ENCODE results near the gene AIRE. TPM values are rescaled to one million over a fixed set of nuclear protein-coding genes. Genes with fewer than 3 reads are reported as not detected.
A peak's percentile ranks its signal among the peaks of the same experiment; 100 is the strongest.
"Not testable (repeated sequence)": the region's sequence is repeated elsewhere in the genome, so short reads cannot be mapped to it uniquely, and the experiment has no call there.

Gene AIRE
- total RNA-seq, 4 donors from 2014 or later, result 0.12 TPM; not detected in 3

DNA sequence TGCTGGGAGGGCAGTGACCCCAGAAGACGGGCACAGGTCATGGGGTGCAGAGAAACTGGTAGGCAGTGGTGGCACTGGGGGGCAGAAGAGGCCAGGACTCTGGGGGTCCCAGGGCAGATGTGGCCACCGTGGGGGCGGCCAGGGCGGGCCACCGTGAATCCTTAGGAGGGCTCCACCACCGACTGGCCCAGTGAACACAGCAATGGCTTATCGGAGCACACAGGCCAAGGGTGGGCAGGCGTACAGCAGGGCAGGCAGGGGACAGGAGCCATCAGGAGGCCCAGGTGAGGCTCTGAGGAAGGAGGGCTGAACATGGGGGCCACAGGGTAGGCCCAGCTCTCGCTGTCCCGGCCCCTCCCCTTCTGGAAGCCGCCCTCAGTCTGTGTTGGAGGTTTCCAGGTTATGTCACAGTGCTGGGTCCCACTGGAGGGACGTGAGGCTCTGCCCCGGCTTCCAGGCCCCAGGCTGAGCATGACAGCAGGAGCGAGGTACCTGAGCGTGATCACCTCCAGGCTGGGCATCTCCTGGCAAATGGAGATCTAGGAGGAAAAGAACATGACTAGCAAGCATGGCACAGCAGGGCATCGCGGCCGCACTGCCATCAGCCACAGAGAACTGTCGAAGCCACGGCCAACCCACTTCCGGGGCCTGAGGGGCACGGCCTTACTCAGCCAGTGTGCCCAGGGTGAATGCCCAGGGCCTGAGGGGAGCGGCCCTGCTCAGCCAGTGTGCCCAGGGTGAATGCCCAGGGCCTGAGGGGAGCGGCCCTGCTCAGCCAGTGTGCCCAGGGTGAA lies 49.8 kb downstream of the AIRE start:
- TF ChIP-seq, protein P1, sequence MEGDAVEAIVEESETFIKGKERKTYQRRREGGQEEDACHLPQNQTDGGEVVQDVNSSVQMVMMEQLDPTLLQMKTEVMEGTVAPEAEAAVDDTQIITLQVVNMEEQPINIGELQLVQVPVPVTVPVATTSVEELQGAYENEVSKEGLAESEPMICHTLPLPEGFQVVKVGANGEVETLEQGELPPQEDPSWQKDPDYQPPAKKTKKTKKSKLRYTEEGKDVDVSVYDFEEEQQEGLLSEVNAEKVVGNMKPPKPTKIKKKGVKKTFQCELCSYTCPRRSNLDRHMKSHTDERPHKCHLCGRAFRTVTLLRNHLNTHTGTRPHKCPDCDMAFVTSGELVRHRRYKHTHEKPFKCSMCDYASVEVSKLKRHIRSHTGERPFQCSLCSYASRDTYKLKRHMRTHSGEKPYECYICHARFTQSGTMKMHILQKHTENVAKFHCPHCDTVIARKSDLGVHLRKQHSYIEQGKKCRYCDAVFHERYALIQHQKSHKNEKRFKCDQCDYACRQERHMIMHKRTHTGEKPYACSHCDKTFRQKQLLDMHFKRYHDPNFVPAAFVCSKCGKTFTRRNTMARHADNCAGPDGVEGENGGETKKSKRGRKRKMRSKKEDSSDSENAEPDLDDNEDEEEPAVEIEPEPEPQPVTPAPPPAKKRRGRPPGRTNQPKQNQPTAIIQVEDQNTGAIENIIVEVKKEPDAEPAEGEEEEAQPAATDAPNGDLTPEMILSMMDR (IDR thresholded peaks at IDR 0.05), result no peak
- ATAC-seq (ENCODE audit: low FRiP score), result no peak
- no peak for DNase-seq (ENCODE audit: low spot score)

DNA sequence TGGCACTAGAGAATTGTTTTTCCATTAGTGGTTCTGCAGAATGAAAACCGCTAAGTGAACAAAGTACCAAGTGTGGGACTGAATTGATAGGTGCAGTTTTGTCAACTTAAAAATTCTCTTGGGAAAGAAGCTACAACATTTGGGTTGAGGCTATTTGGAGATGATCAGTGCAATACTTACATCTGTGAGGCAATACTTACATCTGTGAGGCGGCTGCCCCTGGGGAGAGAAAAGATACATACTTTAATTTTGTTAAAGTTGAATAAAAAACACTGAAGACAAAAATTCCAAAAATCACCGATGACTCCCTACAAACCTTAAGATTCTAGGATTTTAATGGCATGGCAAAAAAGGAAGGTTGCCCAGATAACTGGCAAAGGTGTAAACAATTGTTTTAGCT lies 51.8 kb downstream of the AIRE start:
- ATAC-seq (ENCODE audit: low FRiP score), result no peak
- no peak for DNase-seq (ENCODE audit: low spot score)
- TF ChIP-seq, protein P1 (IDR thresholded peaks at IDR 0.05), result no peak

DNA sequence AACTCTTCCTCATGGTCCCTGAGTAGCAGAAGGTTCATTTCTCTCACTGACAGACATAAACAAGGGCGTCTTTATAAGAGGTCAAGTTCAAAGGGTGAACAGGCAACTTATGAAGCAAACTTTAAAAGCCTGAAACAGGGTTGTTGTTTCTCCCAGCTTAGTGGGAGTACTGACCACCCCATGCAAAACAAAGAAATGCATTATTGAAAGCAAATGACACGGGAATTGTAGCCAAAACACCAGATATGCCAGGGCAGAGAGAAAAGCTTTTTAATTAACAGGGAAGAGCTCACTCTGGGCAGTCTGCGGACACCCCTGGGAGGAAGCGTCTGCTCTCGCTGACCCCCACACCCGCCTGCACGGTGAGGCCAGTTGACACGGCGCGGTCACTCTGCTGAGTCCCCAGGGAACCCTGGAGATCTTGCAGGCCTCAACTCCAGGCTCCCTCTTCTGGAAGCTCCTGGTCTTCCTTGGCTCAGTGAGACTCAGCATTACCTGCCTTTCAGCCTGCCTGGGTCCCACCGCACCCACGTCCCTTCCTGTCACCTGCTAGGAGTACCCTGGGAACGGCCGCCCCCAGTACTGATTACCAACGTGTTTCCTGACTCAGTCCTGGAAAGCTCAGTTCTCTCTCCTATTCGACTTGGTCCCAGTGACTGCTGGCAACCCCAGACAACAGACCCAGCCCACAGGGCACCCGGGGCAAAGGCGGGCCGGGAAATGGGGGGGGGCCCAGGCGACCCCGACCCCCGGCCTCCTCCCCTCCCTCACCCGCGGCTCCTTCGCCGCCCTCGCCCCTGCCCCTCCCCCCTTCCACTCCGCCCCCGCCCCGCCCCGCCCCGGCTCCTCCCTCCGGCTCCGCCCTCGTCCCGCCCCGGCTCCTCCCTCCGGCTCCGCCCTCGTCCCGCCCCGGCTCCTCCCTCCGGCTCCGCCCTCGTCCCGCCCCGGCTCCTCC lies 52.5 kb downstream of the AIRE start:
- no peak for DNase-seq (ENCODE audit: low spot score)
- TF ChIP-seq, protein P1 (IDR thresholded peaks at IDR 0.05), result no peak
- ATAC-seq (ENCODE audit: low FRiP score), result peak; percentile 33

DNA sequence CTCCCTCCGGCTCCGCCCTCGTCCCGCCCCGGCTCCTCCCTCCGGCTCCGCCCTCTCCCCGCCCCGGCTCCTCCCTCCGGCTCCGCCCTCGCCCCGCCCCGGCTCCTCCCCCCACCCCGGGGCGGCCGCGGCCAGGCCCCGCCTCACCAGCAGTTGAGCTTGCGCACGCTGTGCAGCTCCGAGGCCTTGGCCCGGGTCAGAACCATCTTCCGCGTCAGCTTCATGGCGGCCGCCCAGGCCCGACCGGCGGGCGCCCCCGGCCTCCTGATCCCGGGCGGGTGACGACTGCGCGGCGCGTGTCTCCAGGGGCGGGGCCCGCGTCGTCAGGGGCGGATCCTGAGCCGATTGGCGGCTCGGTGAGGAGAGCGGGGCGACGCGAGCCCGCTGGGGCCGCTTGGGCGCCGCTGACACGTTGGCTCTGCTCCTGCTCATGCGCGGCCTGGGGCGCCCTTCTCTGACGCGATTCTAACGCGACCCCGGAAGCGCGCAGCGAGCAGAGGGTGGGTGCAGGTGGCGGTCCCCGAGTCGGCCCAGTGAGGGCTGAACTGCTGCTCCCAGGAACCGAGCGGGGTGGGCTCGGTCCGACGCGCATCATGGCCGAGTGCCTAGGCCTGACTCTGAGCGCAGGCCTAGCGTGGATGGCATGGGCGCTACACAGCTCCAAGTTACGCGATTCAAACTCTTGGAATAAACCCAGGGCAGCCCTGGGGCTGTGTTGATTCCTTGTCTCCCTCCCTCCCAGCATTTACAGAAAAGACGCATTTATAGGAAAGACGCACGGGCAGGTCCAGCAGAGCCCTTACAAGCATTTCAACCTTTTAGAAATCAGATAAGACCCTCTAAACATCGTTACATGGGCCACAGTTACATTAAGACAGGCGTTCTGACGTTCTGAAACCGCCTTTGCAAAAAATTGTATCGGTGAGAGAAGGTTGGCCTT lies 53.6 kb downstream of the AIRE start, which contains the start of gene CFAP410:
Gene CFAP410, minus strand, starts transcription at position 420 of the 940 bp plus-strand sequence. Its CDS starts 196 bp downstream, at position 224.
- DNase-seq (ENCODE audit: low spot score) (peak; percentile 75), ATAC-seq (ENCODE audit: low FRiP score) (peak; percentile 92)
- TF ChIP-seq, protein P1 (IDR thresholded peaks at IDR 0.05), result no peak

DNA sequence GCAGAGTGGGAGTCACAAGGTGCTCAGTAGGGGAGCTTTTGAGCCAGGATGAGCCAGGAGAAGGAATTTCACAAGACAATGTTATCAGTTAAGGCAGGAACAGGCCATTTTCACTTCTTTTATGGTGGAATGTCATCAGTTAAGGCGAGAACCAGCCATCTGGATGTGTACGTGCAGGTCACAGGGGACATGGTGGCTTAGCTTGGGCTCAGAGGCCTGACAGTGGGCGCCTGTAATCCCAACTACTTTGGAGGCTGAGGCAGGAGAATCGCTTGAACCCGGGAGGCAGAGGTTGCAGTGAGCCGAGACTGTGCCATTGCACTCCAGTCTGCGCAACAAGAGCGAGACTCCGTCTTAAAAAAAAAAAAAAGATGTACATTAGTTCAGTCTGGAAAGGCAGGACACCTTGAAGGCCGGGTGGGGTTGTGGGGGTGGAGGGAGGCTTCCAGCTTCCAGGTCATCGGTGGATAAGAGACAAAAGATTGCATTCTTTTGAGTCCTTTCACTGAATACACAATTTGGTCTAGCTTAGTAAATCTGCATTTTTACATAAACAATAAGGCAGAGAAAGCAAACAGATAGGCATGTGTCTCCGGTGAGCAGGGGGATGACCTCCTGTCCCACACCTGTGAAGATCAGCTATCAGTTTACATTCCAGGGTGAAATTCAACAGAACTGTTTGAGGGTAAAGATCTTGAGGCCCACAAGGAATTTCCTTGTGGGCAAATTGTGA lies 56.2 kb downstream of the AIRE start:
- not testable (repeated sequence) for ATAC-seq (ENCODE audit: low FRiP score); DNase-seq (ENCODE audit: low spot score)

DNA sequence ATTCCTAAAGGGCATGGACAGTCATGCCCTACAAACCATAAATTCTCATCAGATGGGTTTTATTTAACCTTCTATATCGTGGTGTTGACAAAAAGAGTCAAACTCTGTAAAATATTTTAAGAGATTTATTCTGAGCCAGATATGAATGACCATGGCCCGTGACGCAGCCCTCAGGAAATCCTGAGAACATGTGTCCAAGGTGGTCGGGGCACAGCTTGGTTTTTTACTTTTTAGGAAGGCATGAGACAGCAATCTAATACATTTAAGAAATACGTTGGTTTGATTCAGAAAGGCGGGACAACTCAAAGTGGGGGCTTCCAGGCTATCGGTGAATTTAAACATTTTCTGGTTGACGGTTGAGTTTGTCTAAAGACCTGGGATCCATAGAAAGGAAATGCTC lies 57.3 kb downstream of the AIRE start:
- not testable (repeated sequence) for DNase-seq (ENCODE audit: low spot score); ATAC-seq (ENCODE audit: low FRiP score)

Measured in omental fat pad (tissue), 4 donors.